ENCODE measurements around the gene PRDX6. TPM values are rescaled to one million over a fixed set of nuclear protein-coding genes. Genes with fewer than 3 reads are reported as not detected.
A peak's percentile ranks its signal among the peaks of the same experiment; 100 is the strongest.
"Not testable (repeated sequence)": the region's sequence is repeated elsewhere in the genome, so short reads cannot be mapped to it uniquely, and the experiment has no call there.

Gene PRDX6
- total and polyA plus RNA-seq, 4 donors, result 170 to 347 (median 246) TPM

GRCh38 chr1:173474097-173474779, 2.9 kb upstream of the PRDX6 start:
- Histone ChIP-seq H3K9me3 (ENCODE audit: control insufficient read depth in 4 of 4, insufficient read depth in 3 of 4, low read length in 3 of 4) (peaks cover 0 to 4% (median 0%) of the 10 kb centered on the region in 4 donors), H3K27ac (ENCODE audit: low read depth in 1 of 2, low read length in 1 of 2) (no peak overlapping the region), H3K4me3 (no peak overlapping the region), H3K4me1 (ENCODE audit: control insufficient read depth in 5 of 5, insufficient read depth in 5 of 5, low read length in 5 of 5) (peaks cover 2 to 40% (median 9%) of the 10 kb centered on the region in 5 donors), H3K27me3 (ENCODE audit: control insufficient read depth in 3 of 3, insufficient read depth in 3 of 3, low read length in 2 of 3) (no peaks in the 10 kb centered on the region), H3K36me3 (ENCODE audit: control insufficient read depth in 4 of 4, insufficient read depth in 4 of 4, low read length in 4 of 4) (no peaks in the 10 kb centered on the region), H3K9ac (ENCODE audit: insufficient read depth in 1 of 2, low read length in 2 of 2) (no peak overlapping the region)
- WGBS, 2 donors, result 82 to 91% methylated on average over 5 of the region's 5 CpGs
- DNase-seq (peak in 2 of 3 donors; percentile 5 to 11), ATAC-seq (ENCODE audit: insufficient read depth, low FRiP score) (no peak)
- TF ChIP-seq CTCF (IDR thresholded peaks at IDR 0.05; ENCODE audit: control extremely low read depth, extremely low read depth), result no peak

- peak in 2 of 3 donors; percentile 8 to 14 for DNase-seq
- H3K9ac ChIP-seq (ENCODE audit: insufficient read depth in 1 of 2, low read length in 2 of 2), result peak overlapping the region in 1 of 2 donors; percentile 81
- peak overlapping the region; percentile 30 to 48 for H3K27ac ChIP-seq (ENCODE audit: low read depth in 1 of 2, low read length in 1 of 2)
- H3K4me3 ChIP-seq; H3K36me3 ChIP-seq (ENCODE audit: control insufficient read depth in 4 of 4, insufficient read depth in 4 of 4, low read length in 4 of 4); ATAC-seq (ENCODE audit: insufficient read depth, low FRiP score); H3K9me3 ChIP-seq (ENCODE audit: control insufficient read depth in 4 of 4, insufficient read depth in 3 of 4, low read length in 3 of 4); H3K27me3 ChIP-seq (ENCODE audit: control insufficient read depth in 3 of 3, insufficient read depth in 3 of 3, low read length in 2 of 3): not testable (repeated sequence)
- peaks cover 2 to 44% (median 9%) of the 10 kb centered on the region in 5 donors for H3K4me1 ChIP-seq (ENCODE audit: control insufficient read depth in 5 of 5, insufficient read depth in 5 of 5, low read length in 5 of 5)
- WGBS, 2 donors, result 70 to 79% methylated on average over 17 of the region's 17 CpGs
These were observed 2.2 kb upstream of the PRDX6 start for GRCh38 chr1:173474780-173475421.

GRCh38 chr1:173475564-173476196, 1.5 kb upstream of the PRDX6 start:
- ATAC-seq (ENCODE audit: insufficient read depth, low FRiP score) (no peak), DNase-seq (peak; percentile 41 to 66 (median 63))
- Histone ChIP-seq H3K4me1 (ENCODE audit: control insufficient read depth in 5 of 5, insufficient read depth in 5 of 5, low read length in 5 of 5) (peaks cover 2 to 44% (median 9%) of the 10 kb centered on the region in 5 donors), H3K27me3 (ENCODE audit: control insufficient read depth in 3 of 3, insufficient read depth in 3 of 3, low read length in 2 of 3) (no peaks in the 10 kb centered on the region), H3K27ac (ENCODE audit: low read depth in 1 of 2, low read length in 1 of 2) (peak overlapping the region; percentile 34 to 78), H3K36me3 (ENCODE audit: control insufficient read depth in 4 of 4, insufficient read depth in 4 of 4, low read length in 4 of 4) (peaks cover 0 to under 1% (median 0%) of the 10 kb centered on the region in 4 donors), H3K9ac (ENCODE audit: insufficient read depth in 1 of 2, low read length in 2 of 2) (peak overlapping the region in 1 of 2 donors; percentile 81), H3K4me3 (no peak overlapping the region), H3K9me3 (ENCODE audit: control insufficient read depth in 4 of 4, insufficient read depth in 3 of 4, low read length in 3 of 4) (peaks cover 0 to 3% (median 0%) of the 10 kb centered on the region in 4 donors)
- 41 to 46% methylated on average over 5 of the region's 5 CpGs for WGBS, 2 donors
- TF ChIP-seq CTCF (IDR thresholded peaks at IDR 0.05; ENCODE audit: control extremely low read depth, extremely low read depth), result no peak

GRCh38 chr1:173476197-173476664, 904 bp upstream of the PRDX6 start:
- no peaks in the 10 kb centered on the region for H3K27me3 ChIP-seq (ENCODE audit: control insufficient read depth in 3 of 3, insufficient read depth in 3 of 3, low read length in 2 of 3)
- no peak for TF ChIP-seq CTCF (IDR thresholded peaks at IDR 0.05; ENCODE audit: control extremely low read depth, extremely low read depth)
- H3K9ac ChIP-seq (ENCODE audit: insufficient read depth in 1 of 2, low read length in 2 of 2), result peak overlapping the region; percentile 57 to 81
- ATAC-seq (ENCODE audit: insufficient read depth, low FRiP score) (no peak), DNase-seq (no peak)
- WGBS, 2 donors, result 46 to 49% methylated on average over 5 of the region's 5 CpGs
- H3K9me3 ChIP-seq (ENCODE audit: control insufficient read depth in 4 of 4, insufficient read depth in 3 of 4, low read length in 3 of 4), result no peaks in the 10 kb centered on the region
- H3K36me3 ChIP-seq (ENCODE audit: control insufficient read depth in 4 of 4, insufficient read depth in 4 of 4, low read length in 4 of 4), result peaks cover under 1 to 6% (median 2%) of the 10 kb centered on the region in 4 donors
- H3K4me1 ChIP-seq (ENCODE audit: control insufficient read depth in 5 of 5, insufficient read depth in 5 of 5, low read length in 5 of 5), result peaks cover 2 to 44% (median 9%) of the 10 kb centered on the region in 5 donors
- peak overlapping the region; percentile 83 to 85 for H3K27ac ChIP-seq (ENCODE audit: low read depth in 1 of 2, low read length in 1 of 2)
- peak overlapping the region; percentile 41 for H3K4me3 ChIP-seq
